GM12892 (cell line): Measurements from ENCODE around the gene ASS1.

Source experiments
- POLR2A ChIP-seq: IDR thresholded peaks from 2 replicates; pipeline ENCODE4 v1.6.1; 2011; ENCODE audit warnings: low read depth, low read length, control low read depth
- POLR2AphosphoS5 ChIP-seq: IDR thresholded peaks from 2 replicates; pipeline ENCODE4 v1.6.1; 2011; ENCODE audit warnings: low read depth, low read length, control low read depth
- TAF1 ChIP-seq: IDR thresholded peaks from 2 replicates; pipeline ENCODE4 v1.6.1; 2011; ENCODE audit warnings: low read depth, mild to moderate bottlenecking, control low read depth, low read length, borderline replicate concordance

DNA sequence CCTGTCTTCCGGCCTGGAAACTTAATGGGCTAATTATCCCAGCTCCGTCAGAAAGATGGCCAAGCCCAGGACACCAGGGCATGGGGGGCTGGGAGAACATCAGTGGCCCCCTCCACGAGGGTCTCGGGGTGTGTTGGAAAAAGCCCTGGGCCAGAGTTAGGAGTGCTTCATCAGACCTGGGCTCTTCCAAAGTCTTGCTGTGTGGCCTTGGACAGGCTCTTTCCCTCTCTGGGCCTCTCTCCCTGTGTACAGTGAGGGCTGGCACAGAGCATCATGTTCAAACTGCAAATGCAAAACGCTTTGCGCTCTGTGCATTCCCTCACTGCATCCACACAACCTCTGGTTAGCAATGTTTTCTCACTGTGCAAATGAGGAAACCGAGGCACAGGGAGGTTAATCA, 48.3 kb downstream of the ASS1 start:
- TF ChIP-seq POLR2A (no peak), POLR2AphosphoS5 (no peak), TAF1 (no peak)
